Testis (tissue), 2 donors: ENCODE measurements around the gene DGKB.

Experiments used
- POLR2A ChIP-seq: fragments of 450-650 bp; IDR thresholded peaks from one replicate; pipeline ENCODE4 v1.6.1; 2017; ENCODE audit warnings: antibody characterized with exemption, mild to moderate bottlenecking, moderate library complexity
- TF ChIP-seq, protein P1 (sequence below), 3 experiments: fragments of 450-650 bp in 2 of 3; fragments of 200-600 bp in 1 of 3; sonication (generic) in 1 of 3; IDR thresholded peaks; one replicate each; pipeline ENCODE4 v1.5.1; 2016 to 2019; ENCODE audit warnings: antibody characterized with exemption in 3 of 3, mild to moderate bottlenecking in 2 of 3, moderate library complexity in 1 of 3

DNA sequence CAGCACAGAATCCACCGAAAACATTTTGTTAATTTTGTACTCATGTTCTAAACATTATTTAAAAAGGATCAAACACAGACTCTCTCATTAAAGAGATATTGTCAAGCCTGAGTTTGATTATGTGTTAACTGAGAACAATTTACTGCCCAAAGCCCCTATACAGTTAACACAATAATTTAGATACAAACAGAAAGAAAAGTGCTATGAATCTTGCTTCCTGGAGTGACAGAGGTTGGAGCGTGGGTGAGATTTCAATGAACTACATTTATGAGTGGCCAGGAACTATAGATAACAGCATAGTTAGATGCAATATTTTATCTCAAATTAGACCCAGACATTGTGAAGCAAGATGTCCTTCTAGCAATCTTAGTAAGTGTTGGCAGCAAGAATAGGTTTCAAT, 464.2 kb downstream of the DGKB start:
- TF ChIP-seq, protein P1, sequence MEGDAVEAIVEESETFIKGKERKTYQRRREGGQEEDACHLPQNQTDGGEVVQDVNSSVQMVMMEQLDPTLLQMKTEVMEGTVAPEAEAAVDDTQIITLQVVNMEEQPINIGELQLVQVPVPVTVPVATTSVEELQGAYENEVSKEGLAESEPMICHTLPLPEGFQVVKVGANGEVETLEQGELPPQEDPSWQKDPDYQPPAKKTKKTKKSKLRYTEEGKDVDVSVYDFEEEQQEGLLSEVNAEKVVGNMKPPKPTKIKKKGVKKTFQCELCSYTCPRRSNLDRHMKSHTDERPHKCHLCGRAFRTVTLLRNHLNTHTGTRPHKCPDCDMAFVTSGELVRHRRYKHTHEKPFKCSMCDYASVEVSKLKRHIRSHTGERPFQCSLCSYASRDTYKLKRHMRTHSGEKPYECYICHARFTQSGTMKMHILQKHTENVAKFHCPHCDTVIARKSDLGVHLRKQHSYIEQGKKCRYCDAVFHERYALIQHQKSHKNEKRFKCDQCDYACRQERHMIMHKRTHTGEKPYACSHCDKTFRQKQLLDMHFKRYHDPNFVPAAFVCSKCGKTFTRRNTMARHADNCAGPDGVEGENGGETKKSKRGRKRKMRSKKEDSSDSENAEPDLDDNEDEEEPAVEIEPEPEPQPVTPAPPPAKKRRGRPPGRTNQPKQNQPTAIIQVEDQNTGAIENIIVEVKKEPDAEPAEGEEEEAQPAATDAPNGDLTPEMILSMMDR (IDR thresholded peaks at IDR 0.05): no peak
- no peak for TF ChIP-seq POLR2A
